T-helper 1 cell (primary cell): Measurements from ENCODE around the gene AMBRA1.
A peak's percentile ranks its signal among the peaks of the same experiment; 100 is the strongest.

Source experiments
- DNase-seq, 5 donors: peaks; one replicate each; pipeline ENCODE4 v3.0.0-alpha.2; 2012 to 2020

AMBRA1 gene

DNA sequence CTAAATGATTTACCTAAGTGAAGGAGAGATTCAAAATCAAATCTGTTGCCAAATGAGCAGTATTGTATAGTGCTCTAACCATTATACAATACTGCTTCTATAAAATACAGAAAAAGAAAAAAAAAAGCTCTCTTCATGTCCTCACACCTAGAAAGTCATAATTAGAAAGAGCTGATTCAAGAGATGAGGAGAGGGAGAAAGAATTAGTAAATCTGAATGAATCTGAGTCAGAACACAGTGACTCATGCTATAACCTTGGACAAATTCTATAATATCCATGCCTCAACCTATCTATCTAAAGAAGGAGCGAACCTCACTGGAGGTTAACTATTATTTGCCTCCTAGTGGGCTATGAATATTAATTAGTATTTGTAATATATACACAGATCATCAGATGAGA lies 29.4 kb downstream of the AMBRA1 start:
- peak in 1 of 5 donors; percentile 7 for DNase-seq

GRCh38 chr11:46562527-46562926 lies 31.3 kb downstream of the AMBRA1 start:
- DNase-seq: no peak

DNA sequence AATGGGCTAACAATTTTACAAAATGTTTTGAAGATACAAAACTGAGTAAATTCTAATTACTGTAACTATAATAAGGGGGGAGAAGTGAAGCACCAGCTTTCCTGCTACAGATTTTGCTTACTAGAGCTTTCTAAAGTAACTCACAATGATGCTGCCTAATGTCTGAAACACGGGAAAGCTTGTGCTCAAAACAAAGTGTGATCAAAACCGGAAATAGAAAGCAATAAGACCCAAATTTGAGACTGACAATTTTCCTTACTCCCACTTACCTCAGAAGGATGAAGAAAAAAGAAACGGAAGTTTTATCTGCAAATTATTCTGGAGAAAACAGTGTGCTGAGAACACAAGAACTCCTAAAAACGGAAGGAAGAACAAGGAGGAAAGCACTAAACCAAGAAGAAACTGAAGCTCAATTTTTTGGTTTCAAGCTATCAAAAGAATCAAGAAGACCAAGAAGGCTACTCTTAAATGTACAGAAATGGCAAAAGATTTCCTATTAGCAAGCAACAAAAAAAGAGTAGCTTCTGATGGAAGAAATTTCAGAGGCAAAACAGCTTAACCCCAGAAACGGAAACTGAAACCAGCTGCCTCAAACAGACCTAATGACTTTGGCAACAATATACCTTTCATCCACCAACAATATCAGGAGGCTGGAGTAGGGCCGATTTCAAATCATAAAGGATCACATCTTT lies 33.4 kb downstream of the AMBRA1 start:
- DNase-seq: peak in 2 of 5 donors; percentile 12 to 57

GRCh38 chr11:46559815-46560214 lies 34.0 kb downstream of the AMBRA1 start:
- DNase-seq: no peak

DNA sequence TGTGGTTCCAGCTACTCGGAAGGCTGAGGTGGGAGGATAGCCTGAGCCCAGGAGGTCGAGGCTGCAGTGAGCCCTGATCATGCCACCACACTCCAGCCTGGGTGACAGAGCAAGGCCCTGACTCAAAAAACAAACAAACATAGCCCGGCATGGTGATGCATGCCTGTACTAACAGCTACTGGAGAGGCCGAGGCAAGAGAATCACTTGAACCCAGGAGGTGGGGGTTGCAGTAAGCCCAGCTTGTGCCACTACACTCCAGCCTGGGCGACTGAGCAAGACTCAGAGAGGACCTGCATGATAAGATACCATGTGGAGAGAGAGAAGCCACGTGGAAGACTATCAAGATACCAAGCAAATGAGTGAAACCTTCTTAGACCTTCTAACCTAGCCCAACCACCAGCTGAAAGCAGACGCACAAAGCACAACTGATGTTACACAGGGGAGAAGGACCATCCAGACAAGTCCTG lies 36.1 kb downstream of the AMBRA1 start:
- DNase-seq: no peak

DNA sequence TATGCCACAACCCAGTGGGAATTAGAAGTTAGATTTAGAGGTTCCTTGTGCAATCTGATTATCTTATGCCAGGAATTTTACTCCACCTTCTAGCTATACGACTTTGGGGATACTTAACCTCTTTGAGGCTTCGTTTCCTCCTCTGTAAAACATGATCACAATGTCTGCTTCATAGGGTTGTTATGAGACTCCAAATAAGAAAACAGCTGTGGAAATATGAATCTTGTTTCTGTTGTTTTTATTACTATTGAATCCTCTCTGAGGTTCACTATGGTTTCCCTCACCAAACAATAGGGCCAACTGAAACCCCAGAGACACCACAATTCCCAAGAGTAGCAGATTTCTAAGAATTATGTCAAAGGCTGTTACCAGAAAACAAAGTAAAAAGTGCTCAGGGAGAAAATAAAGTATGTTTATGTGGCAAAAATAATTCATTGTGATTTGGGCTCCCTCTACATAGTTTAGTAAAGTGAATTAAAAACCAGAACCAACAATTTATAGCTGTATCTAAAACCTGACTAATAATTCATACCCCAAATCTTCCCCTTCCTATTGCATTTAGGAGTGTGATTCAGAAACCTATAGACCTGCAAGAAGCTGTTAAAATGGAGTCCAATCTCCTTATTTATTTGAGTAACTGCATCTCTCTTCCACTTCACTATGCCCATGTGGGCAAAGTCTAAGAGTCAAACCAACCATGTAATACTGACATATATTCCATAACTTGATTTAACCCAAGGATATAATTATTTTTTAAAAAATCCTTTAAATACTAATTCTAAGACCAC lies 38.4 kb downstream of the AMBRA1 start:
- DNase-seq: peak in 1 of 5 donors; percentile 51

DNA sequence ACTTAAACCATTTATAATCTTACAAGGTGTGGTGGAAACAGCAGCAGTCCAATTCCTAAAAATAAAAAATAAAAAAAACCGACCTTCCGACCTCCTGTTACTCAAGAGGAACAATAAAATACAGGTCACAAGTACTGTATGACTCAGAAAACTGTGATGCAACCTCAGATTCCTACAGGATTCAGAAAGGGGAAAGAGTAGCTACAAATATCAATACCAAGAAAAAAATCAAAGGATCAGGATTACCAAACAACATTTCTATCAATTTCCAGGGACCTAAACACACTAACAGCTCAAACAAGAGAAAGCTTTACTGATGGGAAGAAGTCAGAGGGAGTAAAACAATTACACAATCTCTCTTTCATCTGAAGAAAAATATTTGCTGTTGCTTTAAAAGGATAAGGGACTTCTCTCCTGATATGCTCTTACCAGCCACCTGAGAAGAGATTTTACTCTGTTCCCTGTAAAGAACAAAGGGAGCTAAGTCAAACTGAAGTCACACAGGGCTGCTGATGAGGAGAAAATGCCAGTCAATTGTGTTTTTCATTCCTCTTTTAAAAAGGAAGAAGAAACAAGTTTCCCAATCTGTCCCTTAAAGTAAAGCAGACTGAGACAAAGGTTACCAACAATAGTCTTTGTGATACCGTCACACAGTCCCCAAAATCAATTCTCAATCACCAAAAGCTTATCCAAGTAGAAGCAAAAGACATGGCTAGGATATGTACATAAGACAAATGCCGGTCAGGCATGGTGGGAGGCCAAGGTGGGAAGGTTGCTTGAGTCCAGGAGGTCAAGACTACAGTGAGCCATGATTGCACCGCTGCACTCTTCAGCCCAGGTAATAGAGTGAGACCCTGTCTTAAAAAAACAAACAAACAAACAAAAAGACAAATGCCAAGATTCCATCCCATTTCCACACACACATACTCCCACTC lies 39.3 kb downstream of the AMBRA1 start:
- DNase-seq: no peak

DNA sequence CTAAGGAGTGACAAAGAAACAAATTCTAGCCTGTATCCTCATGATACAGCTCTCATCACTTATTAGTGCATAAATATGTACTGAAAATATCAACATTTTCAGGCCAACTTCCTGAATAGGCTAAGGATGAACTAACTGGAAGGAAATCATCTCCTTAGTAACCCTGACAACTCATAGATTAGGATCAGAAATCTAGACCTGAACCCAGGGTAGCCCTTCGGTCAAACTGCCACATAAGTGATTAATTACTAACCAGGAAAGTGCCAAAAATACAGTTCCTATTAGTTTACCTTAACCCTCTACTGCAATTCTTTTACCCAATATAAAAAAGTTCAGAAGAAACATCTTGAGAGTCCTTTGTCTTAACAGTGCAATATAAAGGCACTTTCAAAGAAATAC lies 40.0 kb downstream of the AMBRA1 start:
- no peak for DNase-seq

- DNase-seq: no peak
Measured at GRCh38 chr11:46551261-46551660, 42.6 kb downstream of the AMBRA1 start.

DNA sequence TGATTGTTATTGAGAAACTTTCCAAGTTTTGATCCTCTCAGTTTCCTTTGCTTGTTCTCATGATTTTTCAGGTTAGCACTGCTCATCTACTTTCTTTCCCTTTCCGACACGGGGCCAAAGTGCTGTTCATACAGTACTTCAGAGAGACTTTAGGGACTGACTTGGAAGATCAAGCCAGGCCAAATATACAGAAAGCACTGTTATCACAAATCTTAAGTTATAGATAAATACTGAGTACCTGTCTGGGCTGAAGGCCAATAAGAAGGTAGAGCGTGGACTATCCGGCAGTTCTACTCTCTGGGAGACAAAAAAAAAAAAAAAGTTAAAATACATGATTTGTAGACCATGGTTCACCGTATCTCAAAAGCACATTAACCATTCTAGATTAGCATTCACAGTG lies 46.2 kb downstream of the AMBRA1 start:
- DNase-seq: no peak

- DNase-seq: no peak
Measured at GRCh38 chr11:46543564-46543963, 50.3 kb downstream of the AMBRA1 start.

- no peak for DNase-seq
Measured at GRCh38 chr11:46541593-46542371, 52.0 kb downstream of the AMBRA1 start.

DNA sequence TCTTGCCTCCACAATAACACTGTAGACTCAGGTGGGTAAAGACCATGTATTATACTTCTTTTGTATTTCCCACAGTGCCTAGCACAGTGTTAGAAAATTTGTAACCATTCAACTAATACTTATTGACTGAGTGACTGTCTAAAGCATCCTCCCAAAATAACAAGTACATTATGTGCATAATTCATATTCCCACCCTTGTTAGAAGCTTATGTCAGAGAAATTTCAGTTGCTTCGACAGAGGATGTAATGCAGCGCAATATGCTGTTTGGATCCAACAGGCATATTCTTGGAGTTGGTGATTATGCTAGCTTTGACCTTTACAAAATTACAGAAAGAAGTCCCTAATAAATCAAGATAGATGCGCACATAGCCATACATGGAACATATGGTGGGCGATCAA lies 53.0 kb downstream of the AMBRA1 start:
- DNase-seq: no peak

DNA sequence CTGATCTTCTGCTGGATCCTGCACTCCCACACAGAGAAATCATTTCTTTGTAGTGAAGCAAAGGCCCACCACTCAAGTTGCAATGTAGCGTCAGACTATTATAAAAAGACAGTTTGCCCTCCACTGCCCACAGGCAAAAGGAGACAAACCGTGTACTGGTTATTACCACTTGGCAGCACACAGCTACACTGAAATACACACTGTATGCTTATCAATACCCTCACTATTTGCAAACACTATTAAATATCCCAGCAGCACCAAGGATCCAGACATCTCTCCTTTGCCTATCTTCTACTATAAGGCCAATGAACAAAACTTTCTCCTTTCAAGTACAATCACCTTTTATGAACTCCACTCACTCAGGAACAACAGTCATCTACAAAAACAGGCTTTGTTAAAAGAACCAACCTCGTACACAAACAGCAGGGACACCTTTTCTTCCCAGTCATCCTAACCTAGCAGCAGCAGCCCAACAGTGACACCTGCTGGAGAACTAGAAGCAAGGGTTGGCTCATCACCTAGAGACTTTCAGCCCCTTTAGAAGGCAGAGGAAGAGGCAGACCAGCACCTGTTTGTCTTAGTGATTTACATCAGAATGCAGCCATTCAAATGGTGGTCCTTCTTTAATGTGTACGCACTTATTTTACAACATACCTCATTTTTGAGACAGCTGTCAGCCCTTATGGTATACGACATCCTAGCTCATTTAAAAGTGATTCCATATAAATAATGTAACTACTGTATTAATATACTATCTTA lies 56.1 kb downstream of the AMBRA1 start:
- DNase-seq: peak; percentile 13 to 64 (median 33)

DNA sequence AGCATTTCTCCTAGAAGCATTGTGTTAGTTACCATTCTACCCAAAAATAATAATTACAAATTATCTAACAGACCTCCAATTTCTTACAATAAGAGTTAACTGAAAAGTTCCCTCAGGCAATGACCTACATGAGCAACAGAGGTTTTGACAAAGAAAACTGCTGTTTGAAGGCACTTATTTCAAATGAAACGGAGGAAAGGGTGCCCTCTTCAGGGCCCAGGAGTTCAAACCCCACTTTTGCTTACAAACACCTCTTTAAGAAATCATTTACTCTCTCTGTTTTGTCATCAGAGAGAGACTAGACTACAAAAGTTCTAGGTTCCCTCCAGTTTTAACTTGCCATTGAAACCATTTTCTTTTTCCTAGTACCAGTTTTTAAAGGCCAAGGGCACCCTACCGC lies 56.7 kb downstream of the AMBRA1 start:
- no peak for DNase-seq

DNA sequence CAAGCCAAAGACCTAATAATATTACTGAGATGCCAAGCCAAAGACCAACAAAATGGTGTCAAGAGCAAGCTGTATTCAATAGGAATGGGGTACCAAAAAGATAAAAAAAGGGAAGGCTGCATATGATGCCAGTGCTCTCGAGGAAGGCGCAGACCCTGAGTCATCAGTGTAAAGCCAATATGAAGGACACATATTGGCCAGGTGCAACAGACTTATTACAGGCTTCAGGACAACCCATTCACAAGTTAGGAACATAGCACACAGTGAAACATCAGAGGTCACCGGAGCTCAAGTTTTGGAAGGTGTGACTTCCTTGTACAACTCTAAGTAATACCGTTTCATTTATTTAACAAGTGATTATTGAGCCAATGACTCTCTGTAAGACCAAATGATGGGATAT lies 58.1 kb downstream of the AMBRA1 start:
- DNase-seq: no peak

GRCh38 chr11:46534711-46535110 lies 59.1 kb downstream of the AMBRA1 start:
- DNase-seq: no peak

GRCh38 chr11:46533396-46534100 lies 60.3 kb downstream of the AMBRA1 start:
- DNase-seq: no peak

- DNase-seq: no peak
Measured at GRCh38 chr11:46529928-46530574, 63.8 kb downstream of the AMBRA1 start.
